Spleen (tissue), 11 donors: ENCODE results near the gene RBMX. TPM values are rescaled to one million over a fixed set of nuclear protein-coding genes. Genes with fewer than 3 reads are reported as not detected.

Experiments
- DNase-seq: peaks from one replicate; pipeline ENCODE4 v3.0.0-alpha.2; 2020
- H3K27ac ChIP-seq, 8 donors: fragments of 200-600 bp; sonication (generic) in 7 of 8; 1 replicate in 4 of 8; 2 replicates in 4 of 8; pipeline versions ENCODE4 v1.5.0 to v1.8.0; 2016 to 2021; ENCODE audit warnings: inconsistent platforms in 4 of 8, mild to moderate bottlenecking in 4 of 8, moderate library complexity in 1 of 8
- H3K27me3 ChIP-seq, 7 donors: fragments of 200-600 bp; sonication (generic) in 6 of 7; replicated peaks in 1 of 7; 1 replicate in 4 of 7; 2 replicates in 3 of 7; pipeline versions ENCODE4 v1.5.0 to v1.8.0; 2016 to 2021; ENCODE audit warnings: inconsistent platforms in 3 of 7, mild to moderate bottlenecking in 1 of 7
- H3K36me3 ChIP-seq, 6 donors: fragments of 200-600 bp; sonication (generic) in 5 of 6; 1 replicate in 4 of 6; 2 replicates in 2 of 6; pipeline versions ENCODE4 v1.5.0 to v1.8.0; 2016 to 2021; ENCODE audit warnings: inconsistent platforms in 2 of 6
- H3K4me1 ChIP-seq, 6 donors: fragments of 200-600 bp; sonication (generic) in 5 of 6; 1 replicate in 3 of 6; 2 replicates in 3 of 6; pipeline versions ENCODE4 v1.5.0 to v1.8.0; 2016 to 2021; ENCODE audit warnings: inconsistent platforms in 3 of 6
- H3K4me3 ChIP-seq, 8 donors: fragments of 200-600 bp; sonication (generic) in 7 of 8; 1 replicate in 4 of 8; 2 replicates in 4 of 8; pipeline versions ENCODE4 v1.5.0 to v1.8.0; 2016 to 2021; ENCODE audit warnings: inconsistent platforms in 4 of 8, mild to moderate bottlenecking in 4 of 8, moderate library complexity in 2 of 8
- H3K9me3 ChIP-seq, 8 donors: fragments of 200-600 bp; sonication (generic) in 7 of 8; 1 replicate in 4 of 8; 2 replicates in 4 of 8; pipeline versions ENCODE4 v1.5.0 to v1.8.0; 2016 to 2021; ENCODE audit warnings: inconsistent platforms in 4 of 8
- CTCF ChIP-seq, 11 experiments: fragments of 200-600 bp in 7 of 11; fragments of 450-650 bp in 4 of 11; sonication (generic) in 4 of 11; IDR thresholded peaks in 8 of 11; conservative IDR thresholded peaks in 3 of 11; 1 replicate in 7 of 11; 2 replicates in 4 of 11; pipeline versions ENCODE4 v1.4.0 to v1.8.0; 2016 to 2021; ENCODE audit warnings: antibody characterized with exemption in 11 of 11, inconsistent platforms in 4 of 11, mild to moderate bottlenecking in 1 of 11
- POLR2A ChIP-seq, 3 donors: fragments of 450-650 bp; IDR thresholded peaks; one replicate each; pipeline ENCODE4 v1.5.1; 2017; ENCODE audit warnings: antibody characterized with exemption in 3 of 3, mild to moderate bottlenecking in 1 of 3
- POLR2AphosphoS5 ChIP-seq, 3 donors: sonication (generic); formaldehyde crosslinking; IDR thresholded peaks; one replicate each; pipeline ENCODE4 v1.5.1; 2017; ENCODE audit warnings: antibody characterized with exemption in 3 of 3
- WGBS, 5 donors: extraction: QIAGEN DNeasy Blood & Tissue Kit in 3 of 5; methylation state at CpG; one replicate each; pipeline versions ENCODE4 v1.1.5 to v1.1.7; 2013 to 2018; 5-methylcytosine and 5-hydroxymethylcytosine counted together
- intact Hi-C: fragments of 100-400 bp; cut with DNase I; formaldehyde crosslinking; loops from one replicate; pipeline ENCODE4 v1.15.0; 2023; ENCODE audit warnings: low total_unique reads
- polyA plus RNA-seq, 3 donors: library from polyadenylated mRNA; stranded (reverse); fragments of 200-250 nt; gene quantifications; one replicate each; pipeline ENCODE4 v1.2.1, GENCODE V29; 2013
- total RNA-seq, 7 donors: library from RNA; depleted of rRNA in 3 of 7; stranded (reverse); fragments of >200 nt in 3 of 7; fragmentation: NEBNext Ultra II Directional in 4 of 7; extraction: Animal tissue kit (Norgen Biotek cat#: 25700) in 4 of 7; gene quantifications; one replicate each; pipeline versions ENCODE4 v1.1.0 to v1.2.1, GENCODE V29; 2016 to 2021
- donor health status: healthy with polysubstance abuse.
- donor health status: DM: no; HTN: no; CAD: no; lungs with moderate emphysema.
- donor health status: DM: no; HTN: no; CAD: no.
- donor health status: Bipolar disorder and iron deficiency.
- donor health status: healthy.
- donor health status: DM: no; HTN: no; CAD: no.
- donor health status: DM: yes; HTN: yes; CAD: no.

Gene RBMX
- total and polyA plus RNA-seq, 10 donors, result 111 to 286 (median 168) TPM

DNA sequence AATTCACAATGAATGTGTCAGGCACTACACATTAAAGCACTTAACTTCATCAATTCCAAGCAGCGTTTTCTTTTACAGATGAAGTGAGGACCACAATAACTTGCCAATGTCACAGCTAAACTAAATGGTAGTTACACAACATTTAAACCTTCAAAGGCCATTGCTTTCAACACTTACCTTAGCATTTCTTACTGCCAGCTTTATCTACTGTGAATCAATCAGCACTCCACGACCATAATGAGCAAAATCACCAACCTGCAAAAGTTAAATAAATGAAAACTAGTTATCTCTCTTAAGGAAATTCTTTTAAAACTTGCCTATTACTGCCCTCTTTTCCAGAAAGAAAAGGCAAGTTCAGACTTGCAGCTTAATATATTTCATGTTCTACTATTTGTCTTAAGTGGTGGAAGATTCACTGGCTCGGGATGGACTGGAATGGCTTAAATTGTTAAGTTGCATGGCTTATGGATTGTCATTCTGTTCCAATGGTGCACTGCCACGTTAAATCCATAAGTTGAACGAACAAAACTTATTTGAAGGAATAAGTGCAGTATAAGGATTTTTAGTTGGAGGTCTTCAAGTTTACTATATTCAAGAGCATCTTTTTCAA, 8.3 kb downstream of the RBMX start:
- H3K36me3 ChIP-seq, result peaks cover 0 to 100% (median 51%) of the 10 kb centered on the region in 6 donors
- no peak overlapping the region for H3K27ac ChIP-seq
- no peaks in the 10 kb centered on the region for H3K9me3 ChIP-seq
- no peak for TF ChIP-seq POLR2A (IDR thresholded peaks at IDR 0.05)
- TF ChIP-seq CTCF (IDR thresholded peaks at IDR 0.05 in 8 of 11, conservative IDR thresholded peaks at IDR 0.05 in 3 of 11), result no peak
- no peak for TF ChIP-seq POLR2AphosphoS5 (IDR thresholded peaks at IDR 0.05)
- intact Hi-C loops, result no loop called here
- no peak for DNase-seq
- H3K27me3 ChIP-seq, result no peaks in the 10 kb centered on the region
- WGBS, 5 donors, result 70 to 90% (median 83%) methylated on average over 5 of the region's 5 CpGs
- no peak overlapping the region for H3K4me3 ChIP-seq
- H3K4me1 ChIP-seq, result peaks cover 0 to 37% (median 14%) of the 10 kb centered on the region in 6 donors

- intact Hi-C loops, result no loop called here
- TF ChIP-seq POLR2A (IDR thresholded peaks at IDR 0.05), result no peak
- TF ChIP-seq POLR2AphosphoS5 (IDR thresholded peaks at IDR 0.05), result no peak
- no peak for TF ChIP-seq CTCF (IDR thresholded peaks at IDR 0.05 in 8 of 11, conservative IDR thresholded peaks at IDR 0.05 in 3 of 11)
These were observed 10.5 kb downstream of the RBMX start for GRCh38 chrX:136870064-136870463.

DNA sequence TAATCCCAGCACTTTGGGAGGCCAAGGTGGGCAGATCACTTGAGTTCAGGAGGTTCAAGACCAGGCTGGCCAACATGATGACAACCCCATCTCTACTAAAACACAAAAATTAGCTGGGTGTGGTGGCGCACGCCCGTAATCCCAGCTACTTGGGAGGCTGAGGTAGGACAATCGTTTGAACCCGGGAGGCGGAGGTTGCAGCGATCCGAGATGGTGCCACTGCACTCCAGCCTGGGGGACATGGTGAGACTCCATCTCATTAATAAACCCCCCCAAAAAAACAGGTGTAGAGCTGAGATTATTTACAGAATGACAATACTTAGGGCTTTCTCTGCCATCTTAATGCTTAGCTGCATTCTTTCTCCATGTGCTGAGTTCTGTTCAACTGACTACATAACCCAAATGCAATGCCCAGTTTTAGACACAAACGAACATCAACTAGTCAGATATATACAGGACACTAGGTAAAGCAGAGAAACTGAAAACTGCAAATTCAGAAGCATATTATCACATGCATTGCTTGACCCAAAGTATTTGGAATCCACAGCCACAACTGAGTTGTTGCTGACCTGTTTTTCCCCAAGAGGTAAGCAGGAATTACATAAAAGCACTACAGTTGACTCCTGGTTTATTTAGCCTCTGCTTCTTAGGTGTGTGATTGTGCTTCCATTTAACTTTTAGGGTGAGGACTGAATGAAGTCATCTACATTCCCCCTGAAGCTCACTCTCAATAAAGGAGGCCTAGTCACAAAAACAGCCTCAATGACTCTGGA, 12.1 kb downstream of the RBMX start:
- Histone ChIP-seq H3K4me3 (no peak overlapping the region), H3K27me3 (no peaks in the 10 kb centered on the region), H3K36me3 (peaks cover 0 to 99% (median 23%) of the 10 kb centered on the region in 6 donors), H3K4me1 (peaks cover 0 to 39% (median 14%) of the 10 kb centered on the region in 6 donors), H3K27ac (peak overlapping the region in 1 of 8 donors; percentile 22), H3K9me3 (no peaks in the 10 kb centered on the region)
- no peak for DNase-seq
- WGBS, 5 donors, result 88 to 100% (median 93%) methylated on average over 9 of the region's 9 CpGs
- no peak for TF ChIP-seq CTCF (IDR thresholded peaks at IDR 0.05 in 8 of 11, conservative IDR thresholded peaks at IDR 0.05 in 3 of 11)
- no peak for TF ChIP-seq POLR2A (IDR thresholded peaks at IDR 0.05)
- TF ChIP-seq POLR2AphosphoS5 (IDR thresholded peaks at IDR 0.05), result peak in 2 of 3 donors; percentile 18 to 41
- intact Hi-C loops, result no loop called here

More at GRCh38 chrX:136870064-136870463, 10.5 kb downstream of the RBMX start:
- DNase-seq, result no peak
- Histone ChIP-seq H3K36me3 (peaks cover 0 to 99% (median 34%) of the 10 kb centered on the region in 6 donors), H3K9me3 (no peaks in the 10 kb centered on the region), H3K4me3 (no peak overlapping the region), H3K27me3 (no peaks in the 10 kb centered on the region), H3K4me1 (peaks cover 0 to 39% (median 14%) of the 10 kb centered on the region in 6 donors), H3K27ac (peak overlapping the region in 2 of 8 donors; percentile 16 to 21)
- WGBS, 5 donors, result 56 to 88% (median 84%) methylated on average over 1 of the region's 1 CpG

DNA sequence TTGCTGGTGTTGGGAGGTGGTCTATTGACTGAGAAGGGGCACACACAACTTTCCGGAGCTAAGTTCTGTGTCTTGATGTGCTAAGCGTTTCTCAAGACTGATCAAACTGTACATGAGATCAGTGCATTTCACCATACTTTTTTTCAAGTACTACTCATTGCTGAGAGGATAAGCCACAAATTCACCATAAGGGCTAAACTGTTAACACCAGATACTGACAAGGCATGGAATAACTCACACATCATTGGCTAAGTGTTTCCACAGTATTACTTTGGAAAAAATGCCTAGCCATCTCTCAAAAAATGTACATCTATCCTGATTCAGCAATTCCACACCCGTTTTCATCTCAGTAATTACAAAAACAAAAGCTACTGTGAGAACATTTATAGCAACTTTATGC, 13.0 kb downstream of the RBMX start:
- no peak for DNase-seq
- H3K36me3 ChIP-seq, result peaks cover 0 to 99% (median 21%) of the 10 kb centered on the region in 6 donors
- H3K27me3 ChIP-seq, result no peaks in the 10 kb centered on the region
- H3K4me1 ChIP-seq, result peaks cover 0 to 39% (median 14%) of the 10 kb centered on the region in 6 donors
- no peak overlapping the region for H3K4me3 ChIP-seq
- no peaks in the 10 kb centered on the region for H3K9me3 ChIP-seq
- TF ChIP-seq POLR2AphosphoS5 (IDR thresholded peaks at IDR 0.05), result no peak
- TF ChIP-seq POLR2A (IDR thresholded peaks at IDR 0.05), result no peak
- no peak for TF ChIP-seq CTCF (IDR thresholded peaks at IDR 0.05 in 8 of 11, conservative IDR thresholded peaks at IDR 0.05 in 3 of 11)
- peak overlapping the region in 2 of 8 donors; percentile 10 to 22 for H3K27ac ChIP-seq
- intact Hi-C loops, result no loop called here
- 58 to 75% (median 63%) methylated on average over 3 of the region's 3 CpGs for WGBS, 5 donors
